IPS-15b (cell line): ENCODE results near the gene PCCB.
"Not testable (repeated sequence)": the region's sequence is repeated elsewhere in the genome, so short reads cannot be mapped to it uniquely, and the experiment has no call there.

ENCODE experiments used
- H3K27me3 ChIP-seq: one replicate; pipeline ENCODE4 v1.6.1; 2013; ENCODE audit warnings: low read length; ENCODE audit not compliant: control insufficient read depth, insufficient read depth
- H3K36me3 ChIP-seq: one replicate; pipeline ENCODE4 v1.6.1; 2013; ENCODE audit warnings: low read length; ENCODE audit not compliant: control insufficient read depth, insufficient read depth
- H3K4me1 ChIP-seq: one replicate; pipeline ENCODE4 v1.6.1; 2013; ENCODE audit warnings: mild to moderate bottlenecking, low read length; ENCODE audit not compliant: control insufficient read depth, insufficient read depth
- H3K4me3 ChIP-seq: one replicate; pipeline ENCODE4 v1.5.1; 2013; ENCODE audit warnings: low read depth, low read length
- H3K9ac ChIP-seq: one replicate; pipeline ENCODE4 v1.6.1; 2013; ENCODE audit warnings: low read depth, mild to moderate bottlenecking, low read length
- H3K9me3 ChIP-seq: one replicate; pipeline ENCODE4 v1.6.1; 2013; ENCODE audit warnings: mild to moderate bottlenecking, low read length; ENCODE audit not compliant: control insufficient read depth, insufficient read depth

PCCB gene

GRCh38 chr3:136332302-136332701, 82.2 kb downstream of the PCCB start:
- Histone ChIP-seq H3K4me1 (no peaks in the 10 kb centered on the region), H3K36me3 (peaks cover 15% of the 10 kb centered on the region), H3K4me3 (no peak overlapping the region), H3K27me3 (no peaks in the 10 kb centered on the region), H3K9ac (no peak overlapping the region), H3K9me3 (no peaks in the 10 kb centered on the region)

DNA sequence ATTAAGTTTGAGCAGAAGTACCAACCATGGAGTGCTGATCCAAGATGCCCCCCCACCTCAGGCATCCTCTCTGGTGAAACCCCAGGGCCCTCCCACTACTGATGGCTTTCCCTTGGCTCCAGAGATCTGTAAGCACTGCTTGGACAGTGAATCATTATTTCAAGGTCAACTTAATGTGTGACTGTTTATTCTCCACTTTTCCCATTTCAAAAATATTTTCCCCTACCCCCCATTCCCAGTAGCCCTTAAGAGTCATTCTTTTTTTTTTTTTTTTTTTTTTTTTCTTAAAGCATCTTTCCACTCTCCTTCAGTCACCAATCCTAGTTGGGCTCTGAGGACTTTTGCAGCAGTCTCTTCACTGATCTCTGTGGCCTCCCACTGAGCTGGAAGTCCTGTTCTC, 82.6 kb downstream of the PCCB start:
- H3K4me3 ChIP-seq = no peak overlapping the region
- no peaks in the 10 kb centered on the region for H3K27me3 ChIP-seq
- H3K9ac ChIP-seq = no peak overlapping the region
- no peaks in the 10 kb centered on the region for H3K9me3 ChIP-seq
- H3K36me3 ChIP-seq = peaks cover 15% of the 10 kb centered on the region
- no peaks in the 10 kb centered on the region for H3K4me1 ChIP-seq

DNA sequence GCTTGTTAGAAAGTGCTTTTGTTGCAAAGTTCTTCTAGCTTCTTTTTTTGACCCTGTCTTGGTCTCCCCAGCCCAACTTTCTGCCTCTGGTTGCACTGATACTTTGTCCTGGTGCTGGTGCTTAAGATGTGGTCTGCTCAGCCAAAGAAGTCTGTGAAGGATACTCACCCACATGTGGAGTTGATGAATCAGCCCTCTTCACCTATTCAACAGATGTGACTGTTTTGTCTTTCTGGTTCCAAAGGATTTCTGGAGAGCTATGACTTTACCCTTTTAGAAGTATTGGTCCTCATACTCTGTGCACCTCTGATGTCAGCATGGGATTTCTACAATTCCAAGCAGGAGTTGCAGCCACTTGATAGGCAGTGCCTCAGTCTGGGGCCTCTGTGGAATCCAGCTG, 84.1 kb downstream of the PCCB start:
- Histone ChIP-seq H3K9ac (no peak overlapping the region), H3K36me3 (peaks cover 15% of the 10 kb centered on the region), H3K9me3 (no peaks in the 10 kb centered on the region), H3K27me3 (no peaks in the 10 kb centered on the region), H3K4me3 (no peak overlapping the region), H3K4me1 (no peaks in the 10 kb centered on the region)

DNA sequence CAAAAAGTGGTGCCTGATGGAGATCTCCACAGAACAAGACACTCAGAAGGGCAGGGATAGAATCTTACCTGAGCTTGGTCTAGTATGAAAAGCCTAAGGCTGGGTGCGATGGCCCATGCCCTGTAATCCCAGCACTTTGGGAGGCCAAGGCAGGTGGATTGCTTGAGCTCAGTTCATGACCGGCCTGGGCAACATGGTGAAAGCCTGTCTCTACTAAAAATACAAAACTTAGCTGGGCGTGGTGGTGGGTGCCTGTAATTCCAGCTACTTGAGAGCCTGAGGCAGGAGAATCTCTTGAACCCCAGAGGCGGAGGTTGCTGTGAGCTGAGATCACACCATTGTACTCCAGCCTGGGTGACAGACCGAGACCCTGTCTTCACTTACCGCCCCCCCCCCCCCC, 84.6 kb downstream of the PCCB start:
- not testable (repeated sequence) for H3K4me1 ChIP-seq, H3K9me3 ChIP-seq, H3K9ac ChIP-seq, H3K4me3 ChIP-seq, H3K27me3 ChIP-seq
- H3K36me3 ChIP-seq = peaks cover 15% of the 10 kb centered on the region

- Histone ChIP-seq H3K36me3 (peaks cover 15% of the 10 kb centered on the region), H3K4me1 (no peaks in the 10 kb centered on the region), H3K9ac (no peak overlapping the region), H3K27me3 (no peaks in the 10 kb centered on the region), H3K4me3 (no peak overlapping the region), H3K9me3 (no peaks in the 10 kb centered on the region)
Measured at GRCh38 chr3:136336329-136337100, 86.4 kb downstream of the PCCB start.

- H3K4me3 ChIP-seq = no peak overlapping the region
- H3K9me3 ChIP-seq = no peaks in the 10 kb centered on the region
- H3K27me3 ChIP-seq = no peaks in the 10 kb centered on the region
- no peaks in the 10 kb centered on the region for H3K36me3 ChIP-seq
- H3K4me1 ChIP-seq = no peaks in the 10 kb centered on the region
- no peak overlapping the region for H3K9ac ChIP-seq
Measured at GRCh38 chr3:136343446-136343845, 93.3 kb downstream of the PCCB start.

GRCh38 chr3:136343873-136344555, 93.9 kb downstream of the PCCB start:
- no peaks in the 10 kb centered on the region for H3K4me1 ChIP-seq
- no peaks in the 10 kb centered on the region for H3K27me3 ChIP-seq
- no peaks in the 10 kb centered on the region for H3K36me3 ChIP-seq
- no peak overlapping the region for H3K9ac ChIP-seq
- H3K9me3 ChIP-seq = no peaks in the 10 kb centered on the region
- H3K4me3 ChIP-seq = no peak overlapping the region

- no peaks in the 10 kb centered on the region for H3K4me1 ChIP-seq
- no peaks in the 10 kb centered on the region for H3K9me3 ChIP-seq
- H3K27me3 ChIP-seq = no peaks in the 10 kb centered on the region
- no peak overlapping the region for H3K9ac ChIP-seq
- no peak overlapping the region for H3K4me3 ChIP-seq
- H3K36me3 ChIP-seq = no peaks in the 10 kb centered on the region
Measured at GRCh38 chr3:136346486-136346885, 96.3 kb downstream of the PCCB start.

DNA sequence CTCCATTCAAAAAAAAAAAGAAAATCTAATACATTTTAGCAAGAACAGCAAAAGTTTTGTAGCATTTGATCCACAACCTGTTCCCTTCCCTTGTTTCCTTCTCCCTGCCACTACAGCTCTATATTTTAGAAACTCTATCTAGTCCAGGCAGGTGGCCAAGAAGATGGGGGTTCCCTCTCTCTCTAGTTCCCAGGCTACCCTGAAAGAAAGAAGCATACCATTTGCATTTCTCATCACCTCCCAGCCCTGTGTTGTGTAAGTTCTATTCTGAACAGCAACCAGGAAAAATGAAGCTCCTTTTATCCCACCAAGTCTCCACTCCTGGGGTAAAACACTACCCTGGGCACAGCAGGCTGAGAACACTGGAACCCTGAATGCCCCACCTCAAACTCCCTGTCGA, 100.0 kb downstream of the PCCB start:
- Histone ChIP-seq H3K36me3 (no peaks in the 10 kb centered on the region), H3K9ac (no peak overlapping the region), H3K4me1 (no peaks in the 10 kb centered on the region), H3K27me3 (no peaks in the 10 kb centered on the region), H3K4me3 (no peak overlapping the region), H3K9me3 (no peaks in the 10 kb centered on the region)

DNA sequence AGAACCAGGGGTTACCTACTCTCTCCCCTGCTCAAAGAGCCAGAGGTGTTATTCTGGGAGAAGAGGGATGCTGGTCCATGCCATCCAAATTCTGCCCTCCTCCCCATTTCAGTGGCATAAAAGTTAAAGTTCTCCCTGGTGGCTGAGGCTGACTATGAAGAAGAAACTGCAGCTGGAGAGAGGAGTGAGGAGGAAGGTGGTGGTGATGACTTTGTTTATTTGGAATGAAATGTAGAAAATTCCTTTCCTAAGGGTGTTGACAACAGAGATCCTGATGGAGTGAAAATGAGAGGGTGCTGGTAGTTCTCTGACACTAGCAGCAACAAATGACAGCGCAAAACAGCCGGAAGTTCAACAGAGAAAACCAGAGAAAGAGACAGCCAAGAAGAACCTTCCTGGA, 100.4 kb downstream of the PCCB start:
- Histone ChIP-seq H3K4me1 (no peaks in the 10 kb centered on the region), H3K9ac (no peak overlapping the region), H3K4me3 (no peak overlapping the region), H3K9me3 (no peaks in the 10 kb centered on the region), H3K36me3 (no peaks in the 10 kb centered on the region), H3K27me3 (no peaks in the 10 kb centered on the region)

- no peaks in the 10 kb centered on the region for H3K9me3 ChIP-seq
- H3K4me1 ChIP-seq = no peaks in the 10 kb centered on the region
- H3K27me3 ChIP-seq = no peaks in the 10 kb centered on the region
- no peaks in the 10 kb centered on the region for H3K36me3 ChIP-seq
- no peak overlapping the region for H3K4me3 ChIP-seq
- H3K9ac ChIP-seq = peak overlapping the region; percentile 30
Measured at GRCh38 chr3:136351351-136351750, 101.2 kb downstream of the PCCB start.

GRCh38 chr3:136351905-136352304, 101.8 kb downstream of the PCCB start:
- H3K4me1 ChIP-seq = no peaks in the 10 kb centered on the region
- H3K4me3 ChIP-seq = no peak overlapping the region
- no peaks in the 10 kb centered on the region for H3K36me3 ChIP-seq
- no peaks in the 10 kb centered on the region for H3K27me3 ChIP-seq
- H3K9ac ChIP-seq = no peak overlapping the region
- H3K9me3 ChIP-seq = no peaks in the 10 kb centered on the region
